Stimulated activated effector memory CD8-positive, alpha-beta T cell treated with anti-CD3 and anti-CD28 coated beads, Interleukin-12 subunit alpha, Interleukin-12 subunit beta, amount 100 ng/mL, for 72 hours (primary cell): Measurements from ENCODE around the gene UBE2H.
"Not testable (repeated sequence)": the region's sequence is repeated elsewhere in the genome, so short reads cannot be mapped to it uniquely, and the experiment has no call there.

Experiments
- ATAC-seq: fragments of 150-1000 bp; cut with Tn5 transposase; 2 replicates; pipeline ENCODE4 v1.10.0; 2021
- DNase-seq, 2 donors: peaks; one replicate each; pipeline ENCODE4 v3.0.0; 2021 to 2022; ENCODE audit warnings: low spot score in 2 of 2
- H3K27ac Mint-ChIP-seq: one replicate; pipeline ENCODE4 v1.8.0; 2022; ENCODE audit warnings: mild to moderate bottlenecking, mixed read lengths
- H3K36me3 Mint-ChIP-seq: one replicate; pipeline ENCODE4 v1.8.0; 2022; ENCODE audit warnings: mild to moderate bottlenecking, mixed read lengths
- H3K4me1 Mint-ChIP-seq: one replicate; pipeline ENCODE4 v1.8.0; 2022; ENCODE audit warnings: mixed read lengths
- H3K4me3 Mint-ChIP-seq: one replicate; pipeline ENCODE4 v1.8.0; 2022; ENCODE audit warnings: mild to moderate bottlenecking, mixed read lengths
- H3K9me3 Mint-ChIP-seq: one replicate; pipeline ENCODE4 v1.8.0; 2022; ENCODE audit warnings: mixed read lengths

Gene UBE2H

GRCh38 chr7:129821476-129821875, 131.3 kb downstream of the UBE2H start:
- Mint-ChIP-seq H3K4me1 (peaks cover 10% of the 10 kb centered on the region), H3K27ac (no peak overlapping the region), H3K36me3 (peaks cover 14% of the 10 kb centered on the region), H3K9me3 (peaks cover 10% of the 10 kb centered on the region), H3K4me3 (no peak overlapping the region)
- ATAC-seq (no peak), DNase-seq (no peak)

- Mint-ChIP-seq H3K4me1 (no peaks in the 10 kb centered on the region), H3K4me3 (no peak overlapping the region), H3K27ac (no peak overlapping the region), H3K9me3 (peaks cover 10% of the 10 kb centered on the region), H3K36me3 (no peaks in the 10 kb centered on the region)
- DNase-seq (no peak), ATAC-seq (no peak)
These were observed 136.0 kb downstream of the UBE2H start for GRCh38 chr7:129816742-129817141.

DNA sequence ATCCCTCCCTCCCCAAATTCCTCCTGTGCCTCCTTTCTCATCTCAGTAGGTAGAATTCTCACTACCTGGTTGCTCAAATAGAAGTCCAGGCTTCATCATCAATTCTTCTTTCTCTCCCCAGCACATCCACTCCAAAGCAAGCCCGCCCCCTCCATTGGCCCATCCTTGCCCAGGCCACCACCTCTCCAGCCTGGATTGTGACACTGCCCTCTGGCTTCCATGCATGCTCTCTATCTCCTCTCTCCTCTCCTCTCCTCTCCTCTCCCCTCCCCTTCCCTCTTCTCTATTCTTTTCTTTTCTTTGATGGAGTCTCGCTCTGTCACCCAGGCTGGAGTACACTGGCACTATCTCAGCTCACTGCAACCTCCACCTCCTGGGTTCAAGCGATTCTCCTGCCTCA, 144.9 kb downstream of the UBE2H start:
- ATAC-seq (no peak), DNase-seq (no peak)
- Mint-ChIP-seq H3K27ac (no peak overlapping the region), H3K4me3 (no peak overlapping the region), H3K9me3 (no peaks in the 10 kb centered on the region), H3K36me3 (no peaks in the 10 kb centered on the region), H3K4me1 (no peaks in the 10 kb centered on the region)

DNA sequence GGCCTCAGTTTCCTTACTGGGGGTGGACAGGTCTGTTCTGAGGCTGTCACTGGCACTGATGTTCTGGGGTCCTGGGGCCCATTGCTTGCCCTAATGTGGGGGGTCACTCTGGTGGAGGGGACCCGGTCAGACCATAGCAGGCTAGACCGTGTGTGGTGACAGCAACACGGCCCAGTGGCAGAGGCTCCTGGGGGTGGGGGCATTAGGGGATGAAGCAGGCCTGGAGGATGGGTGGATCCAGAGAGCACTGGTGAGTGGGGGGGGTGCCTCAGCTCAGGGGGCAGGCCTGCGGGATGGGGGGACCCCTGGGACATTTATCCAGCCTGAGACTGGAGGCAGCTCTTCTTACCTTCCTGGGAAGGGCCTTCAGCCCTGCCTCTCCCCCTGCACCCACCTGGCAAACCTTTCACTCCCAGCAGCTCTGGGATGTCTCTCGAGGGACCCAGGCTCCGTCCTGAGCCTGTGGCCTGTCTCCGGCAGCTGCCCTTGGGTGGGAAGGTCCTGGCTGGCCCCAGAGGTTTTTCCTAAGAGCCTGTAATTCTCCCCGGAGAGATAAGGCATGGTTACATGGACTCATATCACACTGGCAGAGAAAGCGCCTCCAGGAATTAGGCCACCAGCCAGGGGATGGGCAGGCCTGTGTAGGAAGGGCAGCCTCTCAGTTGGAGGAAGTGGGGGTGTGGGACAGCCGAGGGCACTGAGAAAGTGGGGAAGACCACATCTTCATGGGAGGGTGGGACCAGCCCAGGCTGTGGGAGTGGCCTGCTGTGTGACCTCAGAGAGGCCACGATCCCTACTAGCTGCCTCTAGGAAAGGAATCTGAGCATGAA, 147.7 kb downstream of the UBE2H start:
- Mint-ChIP-seq H3K27ac (no peak overlapping the region), H3K4me3 (no peak overlapping the region), H3K4me1 (no peaks in the 10 kb centered on the region), H3K36me3 (no peaks in the 10 kb centered on the region), H3K9me3 (no peaks in the 10 kb centered on the region)
- ATAC-seq, result no peak
- DNase-seq, result no peak

DNA sequence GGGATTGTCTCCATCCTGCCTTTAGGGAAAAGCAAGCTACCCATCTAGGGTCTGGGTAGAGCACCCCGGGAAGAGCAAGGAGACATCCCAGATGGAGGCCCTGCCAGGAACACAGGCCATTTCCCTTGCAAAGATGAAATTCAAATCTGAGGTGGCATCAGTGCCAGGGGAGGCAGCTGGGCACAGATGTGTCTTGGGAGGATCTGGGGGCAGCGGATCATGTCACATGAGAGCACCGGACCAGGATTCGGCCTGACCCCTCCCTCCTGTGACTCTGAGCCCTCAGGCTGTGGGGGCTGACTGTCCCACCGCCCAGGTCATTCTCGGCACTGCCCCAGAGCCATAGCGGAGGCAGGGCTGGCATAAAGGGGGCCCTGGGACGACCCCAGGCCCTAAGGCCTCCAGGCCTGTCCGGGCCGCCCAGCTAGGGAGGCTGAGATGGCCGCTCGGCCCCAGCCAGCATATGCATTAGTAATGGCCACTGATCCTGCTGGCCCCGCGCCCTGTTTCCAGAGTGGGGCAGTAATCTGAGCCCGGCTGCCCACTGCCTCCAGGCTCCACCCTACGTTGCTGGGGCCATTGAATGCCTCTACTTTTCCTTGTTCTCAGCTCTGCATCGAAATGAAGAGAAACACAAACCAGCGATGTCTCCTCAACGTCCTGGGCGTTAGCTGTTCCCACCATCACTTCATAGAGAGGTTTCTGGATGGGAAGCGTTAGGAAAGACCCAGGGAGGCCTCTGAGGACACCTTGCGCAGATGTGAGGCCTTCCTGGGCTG, 148.5 kb downstream of the UBE2H start:
- ATAC-seq (no peak), DNase-seq (no peak)
- H3K36me3 Mint-ChIP-seq, result no peaks in the 10 kb centered on the region
- H3K9me3 Mint-ChIP-seq, result no peaks in the 10 kb centered on the region
- H3K4me1 Mint-ChIP-seq, result no peaks in the 10 kb centered on the region
- no peak overlapping the region for H3K4me3 Mint-ChIP-seq
- no peak overlapping the region for H3K27ac Mint-ChIP-seq

GRCh38 chr7:129803546-129804081, 149.1 kb downstream of the UBE2H start:
- H3K27ac Mint-ChIP-seq, result no peak overlapping the region
- no peaks in the 10 kb centered on the region for H3K36me3 Mint-ChIP-seq
- no peak for ATAC-seq
- H3K4me1 Mint-ChIP-seq, result no peaks in the 10 kb centered on the region
- no peak overlapping the region for H3K4me3 Mint-ChIP-seq
- DNase-seq, result no peak
- no peaks in the 10 kb centered on the region for H3K9me3 Mint-ChIP-seq

DNA sequence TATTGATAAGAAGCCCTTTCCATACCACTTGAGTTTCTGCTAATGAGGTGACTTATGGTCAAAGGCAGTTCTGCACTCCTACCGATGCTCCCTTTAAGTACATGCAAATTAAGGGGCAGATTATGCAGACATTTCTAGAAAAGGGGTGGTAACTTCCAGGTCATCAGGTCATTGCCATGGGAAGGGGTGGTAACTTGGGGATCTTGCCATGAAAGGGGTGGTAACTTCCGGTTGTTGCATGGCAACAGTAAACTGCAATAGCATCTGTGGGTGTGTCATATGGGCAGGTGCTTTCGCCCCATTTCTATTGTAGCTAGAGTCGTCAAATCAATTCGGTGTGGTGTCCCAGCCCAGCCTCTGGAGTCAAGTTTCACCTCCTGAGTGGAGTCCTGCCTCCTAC, 150.9 kb downstream of the UBE2H start:
- Mint-ChIP-seq H3K4me1 (no peaks in the 10 kb centered on the region), H3K4me3 (no peak overlapping the region), H3K36me3 (no peaks in the 10 kb centered on the region), H3K9me3 (no peaks in the 10 kb centered on the region), H3K27ac (no peak overlapping the region)
- DNase-seq (no peak), ATAC-seq (no peak)

DNA sequence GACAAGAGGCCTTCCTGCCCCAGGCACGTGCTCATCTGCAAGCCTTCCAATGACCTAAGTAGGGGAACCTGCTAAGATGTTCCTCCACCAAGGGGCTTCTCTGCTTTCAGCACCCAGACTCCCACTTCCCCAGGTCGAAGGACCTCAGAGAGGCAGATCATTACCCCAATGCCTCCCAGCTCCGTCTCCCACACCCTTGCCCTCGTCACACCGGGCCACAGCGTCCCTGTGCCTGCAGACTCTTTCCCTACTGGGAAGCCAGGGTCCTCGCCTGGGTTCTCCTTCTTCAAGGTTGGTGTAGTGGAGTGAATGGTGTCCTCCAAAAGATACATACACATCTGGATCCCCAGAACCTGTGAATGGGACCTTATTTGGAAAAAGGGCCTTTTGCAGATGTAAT, 151.9 kb downstream of the UBE2H start:
- Mint-ChIP-seq H3K4me1 (no peaks in the 10 kb centered on the region), H3K27ac (no peak overlapping the region), H3K4me3 (no peak overlapping the region), H3K9me3 (no peaks in the 10 kb centered on the region), H3K36me3 (no peaks in the 10 kb centered on the region)
- no peak for DNase-seq
- ATAC-seq, result no peak

GRCh38 chr7:129799350-129799955, 153.3 kb downstream of the UBE2H start:
- Mint-ChIP-seq H3K4me3 (no peak overlapping the region), H3K27ac (no peak overlapping the region), H3K4me1 (no peaks in the 10 kb centered on the region), H3K36me3 (no peaks in the 10 kb centered on the region), H3K9me3 (no peaks in the 10 kb centered on the region)
- ATAC-seq (no peak), DNase-seq (no peak)

DNA sequence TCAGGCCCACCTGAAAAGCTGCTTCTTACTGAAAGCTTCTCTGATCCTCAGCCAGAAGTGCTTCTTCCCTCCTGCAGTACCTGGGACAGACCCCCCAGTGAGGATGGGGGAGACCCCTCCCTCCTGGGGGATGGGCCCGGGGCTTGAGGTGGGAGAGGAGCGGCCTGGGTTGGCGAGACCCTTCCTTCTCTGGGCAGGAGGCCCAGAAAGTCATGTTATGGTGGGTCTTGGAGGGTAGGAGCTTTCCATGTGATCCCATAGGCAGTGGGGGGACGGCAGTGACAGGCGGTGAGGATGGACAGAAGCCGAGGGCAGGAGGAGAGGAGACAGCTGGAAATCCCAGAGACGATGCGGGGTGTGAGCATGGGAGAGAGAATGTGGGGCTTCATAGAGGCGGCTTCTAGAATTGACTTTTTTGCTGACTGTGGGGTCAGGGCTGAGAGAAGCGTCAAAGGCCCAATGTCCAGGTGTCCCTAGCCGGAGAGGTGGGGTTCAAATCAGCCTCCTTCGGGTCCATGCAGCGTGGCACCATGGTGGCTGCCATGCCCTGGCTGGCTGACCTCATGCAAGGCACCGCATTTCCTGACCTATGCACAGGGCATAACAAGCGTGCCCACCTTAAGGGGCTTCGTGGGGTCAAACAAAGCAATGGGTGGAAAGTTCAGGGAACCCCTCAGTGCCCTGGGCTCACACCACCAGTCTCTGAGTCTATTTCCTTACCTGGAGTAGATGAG, 154.0 kb downstream of the UBE2H start:
- Mint-ChIP-seq H3K9me3 (no peaks in the 10 kb centered on the region), H3K36me3 (no peaks in the 10 kb centered on the region), H3K4me3 (no peak overlapping the region), H3K4me1 (no peaks in the 10 kb centered on the region), H3K27ac (no peak overlapping the region)
- DNase-seq, result no peak
- ATAC-seq, result no peak

DNA sequence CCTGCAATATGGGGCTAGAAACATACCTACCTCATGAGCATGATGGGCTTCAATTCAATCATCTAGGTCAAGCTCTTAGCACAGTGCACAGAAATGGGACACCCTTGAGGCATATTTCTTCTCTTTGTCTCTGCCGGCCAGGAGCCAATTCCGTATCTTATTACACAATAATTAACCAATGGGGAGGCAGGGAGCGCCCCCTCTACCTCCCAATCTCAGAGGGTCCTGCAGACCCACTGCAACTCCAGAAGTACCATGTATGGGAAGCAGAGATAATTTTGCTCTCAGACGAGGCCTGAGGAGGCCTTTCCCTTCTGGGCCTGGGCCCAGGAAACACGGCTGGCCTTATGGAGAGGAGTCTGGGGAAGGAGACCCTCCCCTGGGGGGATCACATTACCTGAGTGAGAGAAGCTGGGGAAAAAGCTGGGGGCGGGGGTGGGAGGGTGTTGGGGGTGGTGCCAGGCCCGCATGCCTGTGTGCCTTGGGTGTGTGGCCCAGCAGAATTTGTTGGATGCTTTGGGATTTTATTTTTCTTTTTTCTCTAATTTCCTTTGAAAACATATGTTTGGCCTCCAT, 155.5 kb downstream of the UBE2H start:
- Mint-ChIP-seq H3K4me3 (no peak overlapping the region), H3K27ac (no peak overlapping the region), H3K36me3 (no peaks in the 10 kb centered on the region), H3K9me3 (no peaks in the 10 kb centered on the region), H3K4me1 (no peaks in the 10 kb centered on the region)
- no peak for ATAC-seq
- no peak for DNase-seq

DNA sequence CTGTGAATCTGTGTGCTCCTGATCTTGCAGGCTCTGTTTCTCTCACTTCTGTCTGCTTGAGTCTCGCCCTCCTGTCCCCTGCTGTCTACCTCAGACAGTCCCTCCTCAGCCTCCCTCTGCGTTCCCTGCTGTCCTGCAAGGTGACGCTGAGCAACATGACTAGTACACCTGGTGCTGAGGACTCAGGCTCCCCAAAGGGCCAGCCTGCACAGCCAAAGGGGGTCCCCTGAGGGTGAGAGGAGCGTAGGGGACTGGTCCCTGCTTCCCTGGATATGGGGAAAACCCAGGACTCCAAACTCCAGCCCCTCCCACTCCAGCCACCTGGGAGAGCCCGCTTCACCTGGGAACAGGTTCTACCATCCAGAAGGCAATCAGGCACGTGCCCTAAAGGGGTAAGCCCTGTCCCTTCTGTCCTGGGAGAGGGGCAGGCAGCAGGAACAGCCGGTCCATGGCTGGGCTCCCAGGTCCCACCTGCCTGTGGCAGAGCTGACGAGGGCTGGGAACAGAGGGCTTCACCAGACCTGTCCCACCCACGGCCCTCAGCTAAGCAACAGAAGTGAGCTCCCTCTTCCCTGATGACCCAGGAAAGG, 156.5 kb downstream of the UBE2H start:
- DNase-seq, result no peak

GRCh38 chr7:129794461-129794860, 158.3 kb downstream of the UBE2H start:
- H3K9me3 Mint-ChIP-seq, DNase-seq, H3K4me1 Mint-ChIP-seq, H3K36me3 Mint-ChIP-seq, H3K4me3 Mint-ChIP-seq, H3K27ac Mint-ChIP-seq, ATAC-seq: not testable (repeated sequence)

More for the DNA sequence above, 156.5 kb downstream of the UBE2H start:
- no peaks in the 10 kb centered on the region for H3K9me3 Mint-ChIP-seq
- H3K4me3 Mint-ChIP-seq, result no peak overlapping the region
- H3K4me1 Mint-ChIP-seq, result no peaks in the 10 kb centered on the region
- ATAC-seq, result no peak
- H3K36me3 Mint-ChIP-seq, result no peaks in the 10 kb centered on the region
- no peak overlapping the region for H3K27ac Mint-ChIP-seq

DNA sequence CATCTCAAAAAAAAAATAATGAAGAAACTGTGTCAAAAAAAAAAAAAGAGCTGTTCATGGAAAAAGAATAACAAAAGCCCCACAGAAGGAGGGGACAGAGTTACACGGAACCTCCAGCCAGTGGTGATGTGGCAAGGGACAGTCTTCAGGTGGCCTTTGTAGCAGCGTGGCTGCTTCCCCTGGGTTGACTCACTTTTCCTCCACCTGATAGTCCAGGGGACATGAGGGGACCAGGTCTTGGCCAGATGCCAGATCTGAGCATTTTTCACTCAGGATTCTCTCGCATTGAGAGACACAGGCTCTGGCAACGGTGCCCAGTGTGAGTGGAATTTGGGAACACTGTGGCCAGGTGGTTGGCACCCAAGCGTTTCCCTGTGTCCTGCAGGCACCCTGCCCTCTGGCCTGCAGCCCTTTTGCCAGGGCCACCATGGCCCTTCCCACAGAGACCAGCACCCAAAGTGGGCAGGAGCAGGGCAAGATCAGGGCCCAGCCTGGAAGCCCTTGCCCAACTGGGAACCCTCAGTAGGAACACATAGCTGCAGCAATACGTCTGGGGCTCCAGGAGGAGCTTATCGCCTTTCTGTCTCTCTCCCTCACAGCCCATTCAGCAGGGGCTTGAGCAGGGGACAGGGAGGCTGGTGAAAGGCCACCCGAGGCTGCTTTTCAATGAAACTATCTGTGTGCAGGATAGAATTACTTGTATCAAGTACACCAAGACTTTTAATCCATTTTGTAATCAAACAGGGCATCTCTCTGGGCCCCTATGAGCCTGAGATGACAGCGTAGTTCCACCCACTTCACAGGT, 159.1 kb downstream of the UBE2H start:
- Mint-ChIP-seq H3K36me3 (no peaks in the 10 kb centered on the region), H3K9me3 (no peaks in the 10 kb centered on the region), H3K4me1 (no peaks in the 10 kb centered on the region), H3K27ac (no peak overlapping the region), H3K4me3 (no peak overlapping the region)
- ATAC-seq (no peak), DNase-seq (no peak)
